ENCODE measurements around the gene FRMD3.

FRMD3 gene

GRCh38 chr9:83219154-83219923 is 318.9 kb downstream of the FRMD3 start:
- Histone ChIP-seq H3K36me3 (ENCODE audit: control insufficient read depth, insufficient read depth, low read length) (no peaks in the 10 kb centered on the region), H3K4me3 (ENCODE audit: extremely low read depth, insufficient read depth, low read length, poor library complexity, severe bottlenecking) (peak overlapping the region; percentile 46), H3K27ac (ENCODE audit: low read depth, low read length, severe bottlenecking) (peak overlapping the region; percentile 59), H3K4me1 (ENCODE audit: control insufficient read depth, insufficient read depth, low read length, poor library complexity, severe bottlenecking) (peaks cover 10% of the 10 kb centered on the region), H3K9me3 (ENCODE audit: control insufficient read depth, low read length) (peaks cover 5% of the 10 kb centered on the region)
- WGBS, 2 experiments (ENCODE audit: insufficient coverage in 2 of 2), result 10 to 18% methylated on average over 26 to 31 of the region's 40 CpGs

- Histone ChIP-seq H3K27ac (ENCODE audit: low read depth, low read length, severe bottlenecking) (no peak overlapping the region), H3K9me3 (ENCODE audit: control insufficient read depth, low read length) (peaks cover 5% of the 10 kb centered on the region), H3K4me3 (ENCODE audit: extremely low read depth, insufficient read depth, low read length, poor library complexity, severe bottlenecking) (peak overlapping the region; percentile 46), H3K4me1 (ENCODE audit: control insufficient read depth, insufficient read depth, low read length, poor library complexity, severe bottlenecking) (peaks cover 10% of the 10 kb centered on the region), H3K36me3 (ENCODE audit: control insufficient read depth, insufficient read depth, low read length) (no peaks in the 10 kb centered on the region)
- WGBS, 2 experiments (ENCODE audit: insufficient coverage in 2 of 2), result 89 to 100% methylated on average over 2 to 7 of the region's 11 CpGs
These were observed 319.6 kb downstream of the FRMD3 start for GRCh38 chr9:83218411-83219090.

DNA sequence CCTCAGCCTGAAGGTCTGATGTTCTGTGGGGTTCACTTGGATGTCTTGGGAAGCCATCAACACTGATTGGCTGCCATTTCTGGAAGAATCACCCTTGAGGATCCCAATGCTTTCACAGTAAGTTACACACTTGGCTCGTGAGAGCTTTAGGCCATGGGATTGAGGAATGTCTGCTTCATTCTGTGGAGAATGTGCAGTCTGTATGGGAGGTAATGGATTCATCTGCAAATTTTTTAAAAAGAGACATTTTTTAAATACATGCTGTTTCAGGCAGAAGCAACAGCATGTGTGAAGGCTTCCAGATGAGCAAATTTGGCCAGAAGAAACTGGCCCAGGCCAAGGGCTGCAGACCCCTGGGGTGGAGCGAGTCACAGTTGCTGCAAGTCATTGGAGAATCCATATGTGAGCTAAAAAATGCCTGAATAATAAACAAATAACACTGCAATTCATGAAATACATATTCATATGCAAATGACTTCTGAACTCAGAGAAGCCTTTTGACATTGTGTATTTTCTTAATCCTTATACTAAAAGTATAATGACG is 328.9 kb downstream of the FRMD3 start:
- WGBS, 2 experiments (ENCODE audit: insufficient coverage in 2 of 2), result no CpG with 5 or more reads among the region's 3 CpGs

GRCh38 chr9:83208065-83208850 is 329.9 kb downstream of the FRMD3 start:
- 86 to 100% methylated on average over 4 to 8 of the region's 9 CpGs for WGBS, 2 experiments (ENCODE audit: insufficient coverage in 2 of 2)
- Histone ChIP-seq H3K9me3 (ENCODE audit: control insufficient read depth, low read length) (no peaks in the 10 kb centered on the region), H3K36me3 (ENCODE audit: control insufficient read depth, insufficient read depth, low read length) (no peaks in the 10 kb centered on the region), H3K27ac (ENCODE audit: low read depth, low read length, severe bottlenecking) (no peak overlapping the region), H3K4me3 (ENCODE audit: extremely low read depth, insufficient read depth, low read length, poor library complexity, severe bottlenecking) (no peak overlapping the region), H3K4me1 (ENCODE audit: control insufficient read depth, insufficient read depth, low read length, poor library complexity, severe bottlenecking) (peaks cover 13% of the 10 kb centered on the region)

More for the DNA sequence above, 328.9 kb downstream of the FRMD3 start:
- no peak overlapping the region for H3K27ac ChIP-seq (ENCODE audit: low read depth, low read length, severe bottlenecking)
- H3K9me3 ChIP-seq (ENCODE audit: control insufficient read depth, low read length), result no peaks in the 10 kb centered on the region
- H3K4me1 ChIP-seq (ENCODE audit: control insufficient read depth, insufficient read depth, low read length, poor library complexity, severe bottlenecking), result peaks cover 13% of the 10 kb centered on the region
- no peak overlapping the region for H3K4me3 ChIP-seq (ENCODE audit: extremely low read depth, insufficient read depth, low read length, poor library complexity, severe bottlenecking)
- no peaks in the 10 kb centered on the region for H3K36me3 ChIP-seq (ENCODE audit: control insufficient read depth, insufficient read depth, low read length)

- H3K4me3 ChIP-seq (ENCODE audit: extremely low read depth, insufficient read depth, low read length, poor library complexity, severe bottlenecking), result no peak overlapping the region
- 68 to 88% methylated on average over 1 of the region's 1 CpG for WGBS, 2 experiments (ENCODE audit: insufficient coverage in 2 of 2)
- no peaks in the 10 kb centered on the region for H3K9me3 ChIP-seq (ENCODE audit: control insufficient read depth, low read length)
- H3K27ac ChIP-seq (ENCODE audit: low read depth, low read length, severe bottlenecking), result no peak overlapping the region
- no peaks in the 10 kb centered on the region for H3K36me3 ChIP-seq (ENCODE audit: control insufficient read depth, insufficient read depth, low read length)
- H3K4me1 ChIP-seq (ENCODE audit: control insufficient read depth, insufficient read depth, low read length, poor library complexity, severe bottlenecking), result peaks cover 10% of the 10 kb centered on the region
These were observed 334.2 kb downstream of the FRMD3 start for GRCh38 chr9:83204047-83204446.

GRCh38 chr9:83200531-83200930 is 337.7 kb downstream of the FRMD3 start:
- no peak overlapping the region for H3K4me3 ChIP-seq (ENCODE audit: extremely low read depth, insufficient read depth, low read length, poor library complexity, severe bottlenecking)
- H3K4me1 ChIP-seq (ENCODE audit: control insufficient read depth, insufficient read depth, low read length, poor library complexity, severe bottlenecking), result peaks cover 5% of the 10 kb centered on the region
- H3K27ac ChIP-seq (ENCODE audit: low read depth, low read length, severe bottlenecking), result no peak overlapping the region
- WGBS, 2 experiments (ENCODE audit: insufficient coverage in 2 of 2), result 71 to 100% methylated on average over 1 to 2 of the region's 2 CpGs
- H3K36me3 ChIP-seq (ENCODE audit: control insufficient read depth, insufficient read depth, low read length), result no peaks in the 10 kb centered on the region
- no peaks in the 10 kb centered on the region for H3K9me3 ChIP-seq (ENCODE audit: control insufficient read depth, low read length)

DNA sequence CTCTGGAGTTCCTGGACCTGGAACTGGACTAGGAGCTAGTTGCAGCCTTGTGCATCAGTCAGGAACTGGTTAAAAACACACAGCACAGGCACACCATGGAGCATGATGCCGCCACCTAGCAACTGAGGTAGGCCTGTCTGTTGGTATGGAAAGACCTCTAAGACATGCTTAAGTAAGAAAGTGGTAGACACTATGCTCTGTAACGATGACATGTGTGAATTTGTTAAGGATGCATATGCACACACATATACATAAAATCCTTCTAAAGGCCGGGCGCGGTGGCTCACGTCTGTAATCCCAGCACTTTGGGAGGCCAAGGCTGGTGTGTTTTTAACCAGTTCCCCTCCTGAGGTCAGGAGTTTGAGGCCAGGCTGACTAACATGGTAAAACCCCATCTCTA is 338.4 kb downstream of the FRMD3 start:
- H3K36me3 ChIP-seq (ENCODE audit: control insufficient read depth, insufficient read depth, low read length), result no peaks in the 10 kb centered on the region
- H3K4me1 ChIP-seq (ENCODE audit: control insufficient read depth, insufficient read depth, low read length, poor library complexity, severe bottlenecking), result peaks cover 5% of the 10 kb centered on the region
- H3K4me3 ChIP-seq (ENCODE audit: extremely low read depth, insufficient read depth, low read length, poor library complexity, severe bottlenecking), result no peak overlapping the region
- H3K9me3 ChIP-seq (ENCODE audit: control insufficient read depth, low read length), result no peaks in the 10 kb centered on the region
- no peak overlapping the region for H3K27ac ChIP-seq (ENCODE audit: low read depth, low read length, severe bottlenecking)
- WGBS, 2 experiments (ENCODE audit: insufficient coverage in 2 of 2), result 60 to 100% methylated on average over 1 to 4 of the region's 6 CpGs

GRCh38 chr9:83199240-83199639 is 339.0 kb downstream of the FRMD3 start:
- Histone ChIP-seq H3K4me3 (ENCODE audit: extremely low read depth, insufficient read depth, low read length, poor library complexity, severe bottlenecking) (no peak overlapping the region), H3K9me3 (ENCODE audit: control insufficient read depth, low read length) (no peaks in the 10 kb centered on the region), H3K4me1 (ENCODE audit: control insufficient read depth, insufficient read depth, low read length, poor library complexity, severe bottlenecking) (peaks cover 5% of the 10 kb centered on the region), H3K36me3 (ENCODE audit: control insufficient read depth, insufficient read depth, low read length) (no peaks in the 10 kb centered on the region), H3K27ac (ENCODE audit: low read depth, low read length, severe bottlenecking) (no peak overlapping the region)
- WGBS, 2 experiments (ENCODE audit: insufficient coverage in 2 of 2), result 65 to 87% methylated on average over 3 to 5 of the region's 5 CpGs

GRCh38 chr9:83198371-83198770 is 339.8 kb downstream of the FRMD3 start:
- Histone ChIP-seq H3K9me3 (ENCODE audit: control insufficient read depth, low read length) (no peaks in the 10 kb centered on the region), H3K36me3 (ENCODE audit: control insufficient read depth, insufficient read depth, low read length) (no peaks in the 10 kb centered on the region), H3K4me1 (ENCODE audit: control insufficient read depth, insufficient read depth, low read length, poor library complexity, severe bottlenecking) (peaks cover 5% of the 10 kb centered on the region), H3K27ac (ENCODE audit: low read depth, low read length, severe bottlenecking) (no peak overlapping the region), H3K4me3 (ENCODE audit: extremely low read depth, insufficient read depth, low read length, poor library complexity, severe bottlenecking) (no peak overlapping the region)
- WGBS, 2 experiments (ENCODE audit: insufficient coverage in 2 of 2), result 82 to 85% methylated on average over 3 of the region's 3 CpGs

GRCh38 chr9:83197591-83197990 is 340.6 kb downstream of the FRMD3 start:
- 75 to 92% methylated on average over 4 of the region's 6 CpGs for WGBS, 2 experiments (ENCODE audit: insufficient coverage in 2 of 2)
- H3K36me3 ChIP-seq (ENCODE audit: control insufficient read depth, insufficient read depth, low read length), result no peaks in the 10 kb centered on the region
- peaks cover 5% of the 10 kb centered on the region for H3K4me1 ChIP-seq (ENCODE audit: control insufficient read depth, insufficient read depth, low read length, poor library complexity, severe bottlenecking)
- H3K4me3 ChIP-seq (ENCODE audit: extremely low read depth, insufficient read depth, low read length, poor library complexity, severe bottlenecking), result no peak overlapping the region
- H3K9me3 ChIP-seq (ENCODE audit: control insufficient read depth, low read length), result no peaks in the 10 kb centered on the region
- H3K27ac ChIP-seq (ENCODE audit: low read depth, low read length, severe bottlenecking), result no peak overlapping the region

Data from mesodermal cell (in vitro differentiated cells).